ENCODE measurements around the gene SP6. TPM values are rescaled to one million over a fixed set of nuclear protein-coding genes. Genes with fewer than 3 reads are reported as not detected.

SP6 gene
- total RNA-seq, 1 donor from 2014 or later: 30.7 TPM

DNA sequence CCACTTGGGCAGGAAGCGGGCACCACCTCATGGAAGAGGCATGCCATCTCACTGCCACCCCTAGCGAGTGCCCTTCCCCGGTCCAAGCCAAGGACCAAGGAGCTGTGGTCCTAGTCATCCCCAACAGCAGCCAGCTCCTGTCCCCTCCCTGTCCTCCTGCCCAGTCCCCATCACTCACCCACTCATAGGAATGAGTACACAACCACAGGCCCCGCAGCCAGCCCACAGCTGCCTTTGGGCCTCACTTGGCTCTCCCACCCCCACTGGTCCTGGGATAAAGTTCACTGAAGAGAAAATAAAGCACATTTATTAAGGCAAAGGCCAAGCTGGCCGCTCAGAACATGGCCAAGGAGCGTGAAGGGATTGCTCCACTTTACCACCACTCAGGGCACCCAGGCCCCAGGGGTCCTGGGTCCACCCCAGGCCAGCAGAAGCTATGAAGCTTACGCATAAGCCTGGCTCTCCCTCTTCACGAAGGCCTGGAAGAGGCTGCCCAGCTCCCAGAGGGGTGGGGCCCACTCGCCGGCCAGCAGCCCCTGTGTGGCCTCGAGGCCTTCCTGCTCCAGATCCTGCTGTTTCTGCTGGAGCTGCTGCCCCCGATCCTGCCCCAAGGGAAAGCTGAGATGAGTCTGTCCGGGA, 13.4 kb downstream of the SP6 start:
- TF ChIP-seq, protein P1, sequence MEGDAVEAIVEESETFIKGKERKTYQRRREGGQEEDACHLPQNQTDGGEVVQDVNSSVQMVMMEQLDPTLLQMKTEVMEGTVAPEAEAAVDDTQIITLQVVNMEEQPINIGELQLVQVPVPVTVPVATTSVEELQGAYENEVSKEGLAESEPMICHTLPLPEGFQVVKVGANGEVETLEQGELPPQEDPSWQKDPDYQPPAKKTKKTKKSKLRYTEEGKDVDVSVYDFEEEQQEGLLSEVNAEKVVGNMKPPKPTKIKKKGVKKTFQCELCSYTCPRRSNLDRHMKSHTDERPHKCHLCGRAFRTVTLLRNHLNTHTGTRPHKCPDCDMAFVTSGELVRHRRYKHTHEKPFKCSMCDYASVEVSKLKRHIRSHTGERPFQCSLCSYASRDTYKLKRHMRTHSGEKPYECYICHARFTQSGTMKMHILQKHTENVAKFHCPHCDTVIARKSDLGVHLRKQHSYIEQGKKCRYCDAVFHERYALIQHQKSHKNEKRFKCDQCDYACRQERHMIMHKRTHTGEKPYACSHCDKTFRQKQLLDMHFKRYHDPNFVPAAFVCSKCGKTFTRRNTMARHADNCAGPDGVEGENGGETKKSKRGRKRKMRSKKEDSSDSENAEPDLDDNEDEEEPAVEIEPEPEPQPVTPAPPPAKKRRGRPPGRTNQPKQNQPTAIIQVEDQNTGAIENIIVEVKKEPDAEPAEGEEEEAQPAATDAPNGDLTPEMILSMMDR (IDR thresholded peaks at IDR 0.05; ENCODE audit: unreplicated experiment): no peak
- H3K9me3 Mint-ChIP-seq (ENCODE audit: unreplicated experiment): no peaks in the 10 kb centered on the region
- peaks cover 56% of the 10 kb centered on the region for H3K4me1 Mint-ChIP-seq (ENCODE audit: unreplicated experiment)
- peaks cover 3% of the 10 kb centered on the region for H3K27me3 Mint-ChIP-seq (ENCODE audit: unreplicated experiment)
- H3K27ac Mint-ChIP-seq (ENCODE audit: unreplicated experiment): peak overlapping the region; percentile 57
- H3K4me3 Mint-ChIP-seq (ENCODE audit: unreplicated experiment): peak overlapping the region; percentile 42
- peaks cover 16% of the 10 kb centered on the region for H3K36me3 Mint-ChIP-seq (ENCODE audit: low read depth, unreplicated experiment)
- DNase-seq (ENCODE audit: low spot score): no peak

DNA sequence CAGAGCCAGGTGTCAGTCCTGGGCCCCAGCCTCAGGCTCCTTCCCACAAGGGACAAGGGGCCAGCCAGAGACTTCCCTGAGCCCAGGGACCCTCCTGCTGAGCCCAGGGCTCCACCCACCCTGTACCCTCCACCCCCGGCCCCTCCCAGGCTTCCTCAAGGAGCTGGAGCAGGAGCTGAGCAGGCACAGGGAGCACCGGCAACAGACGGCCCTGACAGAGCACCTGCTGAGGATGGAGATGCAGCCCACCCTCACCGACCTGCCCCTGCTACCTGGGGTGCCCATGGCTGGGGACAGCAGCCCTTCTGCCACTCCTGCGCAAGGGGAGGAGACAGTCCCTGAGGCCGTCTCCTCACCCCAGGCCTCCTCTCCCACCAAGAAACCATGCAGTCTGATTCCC, 14.4 kb downstream of the SP6 start:
- TF ChIP-seq, protein P1 (IDR thresholded peaks at IDR 0.05; ENCODE audit: unreplicated experiment): no peak
- H3K9me3 Mint-ChIP-seq (ENCODE audit: unreplicated experiment): no peaks in the 10 kb centered on the region
- H3K4me3 Mint-ChIP-seq (ENCODE audit: unreplicated experiment): no peak overlapping the region
- DNase-seq (ENCODE audit: low spot score): no peak
- peaks cover 6% of the 10 kb centered on the region for H3K27me3 Mint-ChIP-seq (ENCODE audit: unreplicated experiment)
- H3K36me3 Mint-ChIP-seq (ENCODE audit: low read depth, unreplicated experiment): peaks cover 20% of the 10 kb centered on the region
- peaks cover 61% of the 10 kb centered on the region for H3K4me1 Mint-ChIP-seq (ENCODE audit: unreplicated experiment)
- no peak overlapping the region for H3K27ac Mint-ChIP-seq (ENCODE audit: unreplicated experiment)

DNA sequence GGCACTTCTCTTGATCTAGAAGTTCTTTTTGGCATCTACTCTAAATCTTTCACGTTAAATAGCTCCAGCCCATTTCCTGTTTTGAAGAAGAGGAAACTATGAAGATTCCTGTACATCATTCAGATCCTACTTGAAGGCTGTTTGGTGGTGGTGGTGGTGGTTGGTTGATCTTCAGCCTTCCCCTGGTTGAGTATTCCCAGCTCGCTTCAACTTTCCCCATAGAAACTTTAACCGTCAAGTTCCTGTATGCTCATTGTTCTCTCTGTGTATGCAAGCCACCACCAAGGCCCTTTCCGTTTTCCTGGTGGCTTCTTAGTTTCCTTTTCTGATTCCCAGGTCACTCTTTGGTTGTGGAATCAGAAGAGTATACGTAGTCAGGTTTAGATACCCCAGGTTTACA, 16.2 kb downstream of the SP6 start:
- H3K27me3 Mint-ChIP-seq (ENCODE audit: unreplicated experiment): peaks cover 13% of the 10 kb centered on the region
- H3K27ac Mint-ChIP-seq (ENCODE audit: unreplicated experiment): peak overlapping the region; percentile 92
- H3K9me3 Mint-ChIP-seq (ENCODE audit: unreplicated experiment): no peaks in the 10 kb centered on the region
- peaks cover 64% of the 10 kb centered on the region for H3K4me1 Mint-ChIP-seq (ENCODE audit: unreplicated experiment)
- H3K36me3 Mint-ChIP-seq (ENCODE audit: low read depth, unreplicated experiment): peaks cover 24% of the 10 kb centered on the region
- H3K4me3 Mint-ChIP-seq (ENCODE audit: unreplicated experiment): peak overlapping the region; percentile 44
- TF ChIP-seq, protein P1 (IDR thresholded peaks at IDR 0.05; ENCODE audit: unreplicated experiment): no peak
- no peak for DNase-seq (ENCODE audit: low spot score)

DNA sequence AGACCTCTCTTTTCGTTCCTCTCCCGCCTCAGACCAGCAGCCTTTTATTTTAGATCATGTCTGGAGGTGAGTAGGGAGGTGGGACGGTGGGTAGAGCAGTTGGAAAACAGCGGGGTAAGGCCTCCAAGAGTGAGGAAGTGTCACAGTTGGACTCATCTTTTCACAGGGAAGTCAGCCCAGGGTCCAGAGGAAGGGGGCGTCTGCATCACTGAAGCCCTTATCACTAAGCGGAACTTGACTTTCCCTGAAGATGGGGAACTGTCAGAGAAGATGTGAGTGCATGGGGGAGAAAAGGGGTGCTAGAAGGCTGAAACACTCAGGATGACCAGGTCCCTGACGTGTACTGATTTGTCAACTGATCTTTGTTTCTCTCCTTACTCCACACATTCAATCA, 19.0 kb downstream of the SP6 start:
- no peaks in the 10 kb centered on the region for H3K9me3 Mint-ChIP-seq (ENCODE audit: unreplicated experiment)
- H3K27ac Mint-ChIP-seq (ENCODE audit: unreplicated experiment): peak overlapping the region; percentile 97
- TF ChIP-seq, protein P1 (IDR thresholded peaks at IDR 0.05; ENCODE audit: unreplicated experiment): no peak
- H3K27me3 Mint-ChIP-seq (ENCODE audit: unreplicated experiment): peaks cover 15% of the 10 kb centered on the region
- no peak for DNase-seq (ENCODE audit: low spot score)
- H3K36me3 Mint-ChIP-seq (ENCODE audit: low read depth, unreplicated experiment): peaks cover 19% of the 10 kb centered on the region
- H3K4me1 Mint-ChIP-seq (ENCODE audit: unreplicated experiment): peaks cover 56% of the 10 kb centered on the region
- peak overlapping the region; percentile 98 for H3K4me3 Mint-ChIP-seq (ENCODE audit: unreplicated experiment)
